ENCODE results near the gene USP9X. TPM values are rescaled to one million over a fixed set of nuclear protein-coding genes. Genes with fewer than 3 reads are reported as not detected.

USP9X gene
- total and polyA plus RNA-seq, 2 of the 8 experiments (the other 6 are each of a cell fraction or from before 2014, with no cell fraction given) = 79.2 to 300 TPM

- Histone ChIP-seq H3K9me3 (ENCODE audit: insufficient read depth in 2 of 2, low read depth in 1 of 2, low read length in 1 of 2) (no peaks in the 10 kb centered on the region), H3K4me3 (ENCODE audit: extremely low read depth in 1 of 4, insufficient read depth in 2 of 4, low read depth in 3 of 4, low read length in 4 of 4) (no peak overlapping the region), H3K4ac (replicated peaks; ENCODE audit: insufficient read length, low read depth, low read length) (no peak overlapping the region), H3K14ac (ENCODE audit: insufficient read length) (no peak overlapping the region), H3K23ac (ENCODE audit: insufficient read length) (no peak overlapping the region), H3K27ac (ENCODE audit: low read depth, low read length) (no peak overlapping the region), H4K20me1 (replicated peaks in 1 of 2; ENCODE audit: control insufficient read depth in 1 of 2, insufficient read depth in 2 of 2, low read length in 2 of 2) (no peaks in the 10 kb centered on the region), H4K8ac (ENCODE audit: extremely low read depth, insufficient read depth, low read length) (no peak overlapping the region), H2BK5ac (ENCODE audit: low read depth, low read length) (no peak overlapping the region), H3K9ac (replicated peaks in 1 of 4; ENCODE audit: extremely low read depth in 1 of 4, low read depth in 3 of 4, low read length in 3 of 4) (no peak overlapping the region), H3K18ac (ENCODE audit: extremely low read depth, low read length) (no peak overlapping the region), H4K91ac (replicated peaks; ENCODE audit: insufficient read length, low read length) (no peak overlapping the region), H3K56ac (replicated peaks; ENCODE audit: insufficient read length, low read depth, low read length) (no peak overlapping the region), H3K79me1 (ENCODE audit: low read depth, low read length) (no peaks in the 10 kb centered on the region), H2BK15ac (ENCODE audit: low read length) (no peak overlapping the region), H3K4me2 (ENCODE audit: insufficient read depth in 1 of 2, low read depth in 2 of 2, low read length in 2 of 2) (no peak overlapping the region), H2BK120ac (replicated peaks; ENCODE audit: low read depth, low read length) (no peak overlapping the region), H2BK20ac (ENCODE audit: low read length) (no peak overlapping the region), H3K36me3 (ENCODE audit: control insufficient read depth in 2 of 4, insufficient read depth in 4 of 4, low read length in 3 of 4) (peaks cover 8 to 34% (median 25%) of the 10 kb centered on the region in 4 experiments), H2AK5ac (ENCODE audit: low read depth, low read length) (no peak overlapping the region), H3K4me1 (replicated peaks in 1 of 4; ENCODE audit: control insufficient read depth in 3 of 4, insufficient read depth in 4 of 4, low read length in 3 of 4) (no peaks in the 10 kb centered on the region), H2AFZ (ENCODE audit: low read length) (no peak overlapping the region), H2BK12ac (ENCODE audit: low read depth, low read length) (no peak overlapping the region), H3K27me3 (replicated peaks in 1 of 4; ENCODE audit: control insufficient read depth in 3 of 4, extremely low read depth in 1 of 4, insufficient read depth in 3 of 4, low read length in 3 of 4) (no peaks in the 10 kb centered on the region), H4K5ac (ENCODE audit: insufficient read length, low read depth, low read length) (no peak overlapping the region), H3K79me2 (ENCODE audit: control insufficient read depth in 1 of 2, insufficient read depth in 2 of 2, low read length in 2 of 2) (no peaks in the 10 kb centered on the region), H3K23me2 (ENCODE audit: low read depth, low read length) (no peaks in the 10 kb centered on the region)
- CTCF ChIA-PET (ENCODE audit: partially characterized antibody) = no interaction called here
- WGBS, 2 experiments (ENCODE audit: extremely low coverage in 1 of 2, insufficient coverage in 1 of 2, insufficient read length in 1 of 2, insufficient replicate concordance in 2 of 2, low coverage in 1 of 2, low lambda C conversion rate in 2 of 2, missing lambda C conversion rate in 1 of 2) = 81% methylated on average over 2 of the region's 2 CpGs; no CpG with 5 or more reads in 1 of the 2 experiments
- DNase-seq (ENCODE audit: low read depth in 1 of 2, low spot score in 2 of 2) (no peak), FAIRE-seq (no peak)
- POLR2A ChIA-PET (ENCODE audit: partially characterized antibody) = interaction anchor here (0.6 kb wide), 1 partner anchor 31 kb away, joined by 3 read pairs; no protein-coding TSS in a partner anchor
- no peak for TF ChIP-seq JUN (IDR thresholded peaks at IDR 0.05; ENCODE audit: low read depth, low read length)
- TF ChIP-seq RXRA (IDR thresholded peaks at IDR 0.05; ENCODE audit: insufficient read depth, low read depth, low read length) = no peak
- no peak for TF ChIP-seq BRCA1 (IDR thresholded peaks at IDR 0.05; ENCODE audit: low read depth, low read length)
- TF ChIP-seq CTCF (IDR thresholded peaks at IDR 0.05; ENCODE audit: control extremely low read depth in 1 of 3, insufficient read depth in 1 of 3, low read depth in 1 of 3, low read length in 3 of 3) = no peak
Observed at GRCh38 chrX:41234962-41235361, 149.7 kb downstream of the USP9X start.

Data from H1 (cell line).